Thyroid gland (tissue), 4 donors: ENCODE data around the gene WFDC12. TPM values are rescaled to one million over a fixed set of nuclear protein-coding genes. Genes with fewer than 3 reads are reported as not detected.
"Not testable (repeated sequence)": the region's sequence is repeated elsewhere in the genome, so short reads cannot be mapped to it uniquely, and the experiment has no call there.

ENCODE experiments used
- DNase-seq, 2 donors: peaks; one replicate each; pipeline ENCODE4 v3.0.0-alpha.2; 2019
- H3K27ac ChIP-seq, 3 donors: fragments of 200-600 bp; sonication (generic); 1 replicate in 2 of 3; 2 replicates in 1 of 3; pipeline ENCODE4 v1.5.1; 2016 to 2019; ENCODE audit warnings: mild to moderate bottlenecking in 1 of 3, moderate library complexity in 1 of 3
- H3K27me3 ChIP-seq: fragments of 200-600 bp; sonication (generic); one replicate; pipeline ENCODE4 v1.5.1; 2019
- H3K36me3 ChIP-seq, 2 donors: fragments of 200-600 bp; sonication (generic); one replicate each; pipeline ENCODE4 v1.5.1; 2016 to 2019
- H3K4me1 ChIP-seq, 2 donors: fragments of 200-600 bp; sonication (generic); one replicate each; pipeline ENCODE4 v1.5.1; 2017 to 2019
- H3K4me3 ChIP-seq, 3 donors: fragments of 200-600 bp; sonication (generic); replicated peaks in 1 of 3; 1 replicate in 2 of 3; 2 replicates in 1 of 3; pipeline ENCODE4 v1.5.1; 2016; ENCODE audit warnings: mild to moderate bottlenecking in 1 of 3
- H3K9me3 ChIP-seq: fragments of 200-600 bp; sonication (generic); one replicate; pipeline ENCODE4 v1.5.1; 2017
- POLR2A ChIP-seq, 2 donors: fragments of 450-650 bp; IDR thresholded peaks; one replicate each; pipeline ENCODE4 v1.6.1; 2017; ENCODE audit warnings: antibody characterized with exemption in 2 of 2, mild to moderate bottlenecking in 2 of 2, moderate library complexity in 1 of 2
- WGBS, 2 donors: methylation state at CpG; one replicate each; pipeline ENCODE4 v1.1.5; 2017; 5-methylcytosine and 5-hydroxymethylcytosine counted together
- intact Hi-C: fragments of 100-400 bp; cut with DNase I; formaldehyde crosslinking; loops from one replicate; pipeline ENCODE4 v1.15.1; 2023
- total RNA-seq, 4 donors: library from RNA; depleted of rRNA; stranded (reverse); fragments of >200 nt; gene quantifications; one replicate each; pipeline ENCODE4 v1.2.3, GENCODE V29; 2016
- TF ChIP-seq, protein P1 (sequence below), 6 experiments: fragments of 200-600 bp in 3 of 6; fragments of 450-650 bp in 3 of 6; sonication (generic) in 3 of 6; IDR thresholded peaks; one replicate each; pipeline ENCODE4 v1.5.1; 2016 to 2019; ENCODE audit warnings: antibody characterized with exemption in 6 of 6, mild to moderate bottlenecking in 2 of 6, inconsistent platforms in 1 of 6, moderate library complexity in 1 of 6

The WFDC12 gene
- total RNA-seq, 4 donors from 2014 or later, result not detected

DNA sequence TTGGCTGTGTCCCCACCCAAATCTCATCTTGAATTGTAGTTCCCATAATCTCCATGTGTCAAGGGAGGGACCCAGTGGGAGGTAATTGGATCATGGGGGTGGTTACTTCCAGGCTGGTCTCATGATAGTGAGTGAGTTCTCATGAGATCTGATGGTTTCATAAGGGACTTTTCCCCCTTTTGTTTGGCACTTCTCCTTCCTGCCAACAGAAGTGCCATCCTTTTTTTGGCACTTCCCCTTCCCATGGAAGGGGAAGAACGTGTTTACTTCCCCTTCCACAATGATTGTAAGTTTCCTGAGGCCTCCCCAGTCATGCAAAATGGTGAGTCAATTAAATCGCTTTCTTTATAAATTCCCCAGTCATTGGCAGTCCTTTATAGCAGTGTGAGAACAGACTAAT, 32.4 kb upstream of the WFDC12 start:
- Histone ChIP-seq H3K36me3 (no peaks in the 10 kb centered on the region), H3K27me3 (no peaks in the 10 kb centered on the region), H3K4me3 (no peak overlapping the region), H3K4me1 (peaks cover 0 to 6% of the 10 kb centered on the region in 2 donors), H3K27ac (no peak overlapping the region), H3K9me3 (no peaks in the 10 kb centered on the region)
- TF ChIP-seq, protein P1, sequence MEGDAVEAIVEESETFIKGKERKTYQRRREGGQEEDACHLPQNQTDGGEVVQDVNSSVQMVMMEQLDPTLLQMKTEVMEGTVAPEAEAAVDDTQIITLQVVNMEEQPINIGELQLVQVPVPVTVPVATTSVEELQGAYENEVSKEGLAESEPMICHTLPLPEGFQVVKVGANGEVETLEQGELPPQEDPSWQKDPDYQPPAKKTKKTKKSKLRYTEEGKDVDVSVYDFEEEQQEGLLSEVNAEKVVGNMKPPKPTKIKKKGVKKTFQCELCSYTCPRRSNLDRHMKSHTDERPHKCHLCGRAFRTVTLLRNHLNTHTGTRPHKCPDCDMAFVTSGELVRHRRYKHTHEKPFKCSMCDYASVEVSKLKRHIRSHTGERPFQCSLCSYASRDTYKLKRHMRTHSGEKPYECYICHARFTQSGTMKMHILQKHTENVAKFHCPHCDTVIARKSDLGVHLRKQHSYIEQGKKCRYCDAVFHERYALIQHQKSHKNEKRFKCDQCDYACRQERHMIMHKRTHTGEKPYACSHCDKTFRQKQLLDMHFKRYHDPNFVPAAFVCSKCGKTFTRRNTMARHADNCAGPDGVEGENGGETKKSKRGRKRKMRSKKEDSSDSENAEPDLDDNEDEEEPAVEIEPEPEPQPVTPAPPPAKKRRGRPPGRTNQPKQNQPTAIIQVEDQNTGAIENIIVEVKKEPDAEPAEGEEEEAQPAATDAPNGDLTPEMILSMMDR (IDR thresholded peaks at IDR 0.05), result no peak
- TF ChIP-seq POLR2A (IDR thresholded peaks at IDR 0.05), result no peak
- 62 to 64% methylated on average over 2 of the region's 2 CpGs for WGBS, 2 donors
- no peak for DNase-seq
- intact Hi-C loops, result no loop called here

DNA sequence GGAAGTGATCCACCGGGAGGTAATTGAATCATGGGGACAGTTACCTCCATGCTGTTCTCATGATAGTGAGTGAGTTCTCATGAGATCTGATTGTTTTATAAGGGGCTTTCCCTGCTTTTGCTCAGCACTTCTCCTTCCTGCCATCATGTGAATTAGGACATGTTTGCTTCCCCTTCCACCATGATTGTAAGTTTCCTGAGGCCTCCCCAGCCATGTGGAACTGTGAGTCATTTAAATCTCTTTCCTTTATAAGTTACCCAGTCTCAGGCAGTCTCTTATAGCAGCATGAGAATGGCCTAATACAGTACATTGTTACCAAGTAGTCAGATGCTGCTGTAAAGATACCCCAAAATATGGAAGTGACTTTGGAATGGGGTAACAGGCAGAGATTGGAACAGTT, 30.5 kb upstream of the WFDC12 start:
- H3K9me3 ChIP-seq, DNase-seq, H3K4me3 ChIP-seq, H3K36me3 ChIP-seq, H3K27ac ChIP-seq, H3K27me3 ChIP-seq, H3K4me1 ChIP-seq, intact Hi-C loops: not testable (repeated sequence)
- WGBS, 2 donors, result 94% methylated on average over 1 of the region's 1 CpG

GRCh38 chr20:45154183-45154582, 29.9 kb upstream of the WFDC12 start:
- intact Hi-C loops, result no loop called here
- Histone ChIP-seq H3K9me3 (no peaks in the 10 kb centered on the region), H3K4me3 (no peak overlapping the region), H3K27me3 (no peaks in the 10 kb centered on the region), H3K27ac (no peak overlapping the region), H3K36me3 (no peaks in the 10 kb centered on the region), H3K4me1 (peaks cover 0 to 6% of the 10 kb centered on the region in 2 donors)
- 37 to 72% methylated on average over 3 of the region's 3 CpGs for WGBS, 2 donors
- TF ChIP-seq, protein P1 (IDR thresholded peaks at IDR 0.05), result no peak
- TF ChIP-seq POLR2A (IDR thresholded peaks at IDR 0.05), result no peak
- DNase-seq, result no peak

GRCh38 chr20:45153752-45154151, 29.5 kb upstream of the WFDC12 start:
- H3K27me3 ChIP-seq, result no peaks in the 10 kb centered on the region
- no peak for TF ChIP-seq POLR2A (IDR thresholded peaks at IDR 0.05)
- TF ChIP-seq, protein P1 (IDR thresholded peaks at IDR 0.05), result no peak
- H3K9me3 ChIP-seq, result no peaks in the 10 kb centered on the region
- no peaks in the 10 kb centered on the region for H3K36me3 ChIP-seq
- H3K4me1 ChIP-seq, result peaks cover 0 to 6% of the 10 kb centered on the region in 2 donors
- intact Hi-C loops, result no loop called here
- no peak for DNase-seq
- H3K4me3 ChIP-seq, result no peak overlapping the region
- H3K27ac ChIP-seq, result no peak overlapping the region
- WGBS, 2 donors, result 71 to 83% methylated on average over 1 of the region's 1 CpG

GRCh38 chr20:45153147-45153546, 28.9 kb upstream of the WFDC12 start:
- Histone ChIP-seq H3K4me3 (no peak overlapping the region), H3K27ac (no peak overlapping the region), H3K27me3 (no peaks in the 10 kb centered on the region), H3K9me3 (no peaks in the 10 kb centered on the region), H3K36me3 (no peaks in the 10 kb centered on the region), H3K4me1 (peaks cover 0 to 6% of the 10 kb centered on the region in 2 donors)
- intact Hi-C loops, result no loop called here
- WGBS, 2 donors, result 50 to 56% methylated on average over 1 to 3 of the region's 3 CpGs
- peak in 1 of 2 donors; percentile 25 for DNase-seq
- TF ChIP-seq, protein P1 (IDR thresholded peaks at IDR 0.05), result no peak
- no peak for TF ChIP-seq POLR2A (IDR thresholded peaks at IDR 0.05)

- no peak for DNase-seq
- H3K36me3 ChIP-seq, result no peaks in the 10 kb centered on the region
- H3K27ac ChIP-seq, result no peak overlapping the region
- no peaks in the 10 kb centered on the region for H3K9me3 ChIP-seq
- intact Hi-C loops, result no loop called here
- no peak overlapping the region for H3K4me3 ChIP-seq
- TF ChIP-seq, protein P1 (IDR thresholded peaks at IDR 0.05), result no peak
- TF ChIP-seq POLR2A (IDR thresholded peaks at IDR 0.05), result no peak
- WGBS, 2 donors, result 71 to 77% methylated on average over 2 of the region's 2 CpGs
- H3K4me1 ChIP-seq, result peaks cover 0 to 6% of the 10 kb centered on the region in 2 donors
- H3K27me3 ChIP-seq, result no peaks in the 10 kb centered on the region
Observed at GRCh38 chr20:45152405-45152804, 28.1 kb upstream of the WFDC12 start.
